SK-N-MC (cell line): ENCODE results near the gene SERPINB4.

Experiments used
- EZH2 ChIP-seq: fragments of 200-600 bp; sonication (generic); IDR thresholded peaks from one replicate; pipeline ENCODE4 v1.6.1; 2017; ENCODE audit warnings: antibody characterized with exemption
- FOXP2 ChIP-seq: optimal IDR thresholded peaks from 2 replicates; pipeline ENCODE3; 2011; ENCODE audit warnings: mild to moderate bottlenecking, moderate library complexity; ENCODE audit not compliant: insufficient read depth; ENCODE audit errors: extremely low read length, control extremely low read depth

DNA sequence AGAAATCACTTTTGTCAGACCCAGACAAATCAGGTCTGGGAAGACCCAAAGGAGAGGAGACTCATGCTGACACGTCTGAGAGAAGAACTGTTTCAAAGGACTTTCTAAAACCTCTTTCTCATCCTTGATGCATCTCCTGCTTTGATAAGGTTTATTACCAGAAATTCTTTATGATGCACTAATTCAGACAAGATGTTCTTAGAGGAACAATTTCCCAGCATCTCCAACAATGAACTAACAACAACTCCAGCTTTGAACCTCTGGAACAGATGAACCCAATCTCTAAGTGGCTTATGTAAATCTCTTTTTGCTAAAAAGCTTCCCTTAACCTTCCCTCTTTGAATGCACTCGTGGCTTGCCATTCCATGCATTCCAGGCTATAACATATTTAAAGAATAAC lies 42.8 kb upstream of the SERPINB4 start:
- no peak for TF ChIP-seq EZH2
- no peak for TF ChIP-seq FOXP2
